ENCODE results near the gene CADPS. TPM values are rescaled to one million over a fixed set of nuclear protein-coding genes. Genes with fewer than 3 reads are reported as not detected.
A peak's percentile ranks its signal among the peaks of the same experiment; 100 is the strongest.

The CADPS gene
- polyA plus RNA-seq, 1 donor from 2014 or later, result 118 TPM

GRCh38 chr3:62557983-62558382 is 317.2 kb downstream of the CADPS start:
- no peak overlapping the region for H3K27ac ChIP-seq (ENCODE audit: low read length)
- no peak overlapping the region for H3K4me2 ChIP-seq (ENCODE audit: low read length)
- H3K4me3 ChIP-seq (ENCODE audit: low read length), result no peak overlapping the region
- no peaks in the 10 kb centered on the region for H3K9me2 ChIP-seq (ENCODE audit: insufficient read depth, low read length)
- H3K36me3 ChIP-seq (ENCODE audit: insufficient read depth, low read length), result no peaks in the 10 kb centered on the region
- H3K9ac ChIP-seq (ENCODE audit: low read length), result no peak overlapping the region
- no peaks in the 10 kb centered on the region for H3K27me3 ChIP-seq (ENCODE audit: insufficient read depth, low read depth, low read length)
- H2AFZ ChIP-seq (ENCODE audit: low read depth, low read length), result no peak overlapping the region
- H3F3A ChIP-seq (ENCODE audit: insufficient read depth, low read length, poor library complexity, severe bottlenecking), result no peaks in the 10 kb centered on the region
- no peaks in the 10 kb centered on the region for H4K20me1 ChIP-seq (ENCODE audit: insufficient read depth)
- TF ChIP-seq CTCF (IDR thresholded peaks at IDR 0.05; ENCODE audit: poor library complexity, severe bottlenecking) (no peak), SMC3 (conservative IDR thresholded peaks at IDR 0.05; ENCODE audit: poor library complexity) (no peak), TAF1 (IDR thresholded peaks at IDR 0.05; ENCODE audit: low read depth) (no peak), REST (IDR thresholded peaks at IDR 0.05; ENCODE audit: borderline replicate concordance) (no peak), POLR2AphosphoS5 (IDR thresholded peaks at IDR 0.05) (peak; percentile 51), EZH2 (IDR thresholded peaks at IDR 0.05; ENCODE audit: borderline replicate concordance, insufficient read depth, low read length, poor library complexity, severe bottlenecking) (no peak), MXI1 (conservative IDR thresholded peaks at IDR 0.05; ENCODE audit: poor library complexity, severe bottlenecking) (no peak), EP300 (conservative IDR thresholded peaks at IDR 0.05; ENCODE audit: poor library complexity, severe bottlenecking) (peak; percentile 80)
- no peaks in the 10 kb centered on the region for H3K9me3 ChIP-seq (ENCODE audit: low read length)
- H3K79me2 ChIP-seq (replicated peaks; ENCODE audit: insufficient read depth, low read length), result no peaks in the 10 kb centered on the region

DNA sequence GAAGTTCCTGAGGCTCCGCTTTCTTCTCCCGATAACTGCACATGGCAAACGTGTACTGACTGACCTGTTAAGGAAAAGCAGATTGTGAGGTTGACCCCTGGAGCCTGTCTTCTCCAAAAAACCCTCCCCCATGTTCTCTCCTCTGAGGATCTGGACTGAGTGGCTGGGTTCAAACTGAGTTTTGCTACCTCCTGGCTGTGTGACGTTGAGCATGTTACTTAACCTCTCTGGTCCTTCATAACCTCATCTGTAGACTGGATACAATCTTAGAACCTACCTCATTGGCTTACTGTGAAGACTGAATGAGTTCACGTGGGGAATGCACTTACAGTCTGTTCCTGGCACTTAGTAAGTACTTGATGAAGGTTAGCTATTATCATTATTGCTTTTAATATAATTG is 317.8 kb downstream of the CADPS start:
- Histone ChIP-seq H3F3A (ENCODE audit: insufficient read depth, low read length, poor library complexity, severe bottlenecking) (no peaks in the 10 kb centered on the region), H3K36me3 (ENCODE audit: insufficient read depth, low read length) (no peaks in the 10 kb centered on the region), H3K4me2 (ENCODE audit: low read length) (no peak overlapping the region), H3K9me3 (ENCODE audit: low read length) (no peaks in the 10 kb centered on the region), H3K9me2 (ENCODE audit: insufficient read depth, low read length) (no peaks in the 10 kb centered on the region), H3K27ac (ENCODE audit: low read length) (no peak overlapping the region), H3K27me3 (ENCODE audit: insufficient read depth, low read depth, low read length) (no peaks in the 10 kb centered on the region), H3K9ac (ENCODE audit: low read length) (no peak overlapping the region), H3K79me2 (replicated peaks; ENCODE audit: insufficient read depth, low read length) (no peaks in the 10 kb centered on the region), H2AFZ (ENCODE audit: low read depth, low read length) (no peak overlapping the region), H4K20me1 (ENCODE audit: insufficient read depth) (no peaks in the 10 kb centered on the region), H3K4me3 (ENCODE audit: low read length) (no peak overlapping the region)
- TF ChIP-seq REST (IDR thresholded peaks at IDR 0.05; ENCODE audit: borderline replicate concordance) (no peak), POLR2AphosphoS5 (IDR thresholded peaks at IDR 0.05) (no peak), EZH2 (IDR thresholded peaks at IDR 0.05; ENCODE audit: borderline replicate concordance, insufficient read depth, low read length, poor library complexity, severe bottlenecking) (no peak), CTCF (IDR thresholded peaks at IDR 0.05; ENCODE audit: poor library complexity, severe bottlenecking) (no peak), TAF1 (IDR thresholded peaks at IDR 0.05; ENCODE audit: low read depth) (no peak), RAD21 (conservative IDR thresholded peaks at IDR 0.05) (no peak), SMC3 (conservative IDR thresholded peaks at IDR 0.05; ENCODE audit: poor library complexity) (no peak), EP300 (conservative IDR thresholded peaks at IDR 0.05; ENCODE audit: poor library complexity, severe bottlenecking) (no peak)

Data from neural cell (in vitro differentiated cells).